ENCODE results near the gene LIN7A.
A peak's percentile ranks its signal among the peaks of the same experiment; 100 is the strongest.

The LIN7A gene

GRCh38 chr12:80837342-80837978 is 100.3 kb downstream of the LIN7A start:
- DNase-seq (ENCODE audit: extremely low read depth, insufficient read length), result no peak
- no peaks in the 10 kb centered on the region for H3K27me3 ChIP-seq (replicated peaks; ENCODE audit: control insufficient read depth, insufficient read depth, low read length)
- H3K36me3 ChIP-seq (ENCODE audit: control insufficient read depth, insufficient read depth, low read length), result no peaks in the 10 kb centered on the region
- no peak overlapping the region for H3K4me3 ChIP-seq (replicated peaks; ENCODE audit: low read depth, low read length)
- TF ChIP-seq CTCF (IDR thresholded peaks at IDR 0.05; ENCODE audit: insufficient read depth, low read length, poor library complexity, severe bottlenecking), result peak; percentile 75

GRCh38 chr12:80834724-80835123 is 103.0 kb downstream of the LIN7A start:
- no peak overlapping the region for H3K4me3 ChIP-seq (replicated peaks; ENCODE audit: low read depth, low read length)
- H3K36me3 ChIP-seq (ENCODE audit: control insufficient read depth, insufficient read depth, low read length), result no peaks in the 10 kb centered on the region
- H3K27me3 ChIP-seq (replicated peaks; ENCODE audit: control insufficient read depth, insufficient read depth, low read length), result no peaks in the 10 kb centered on the region
- DNase-seq (ENCODE audit: extremely low read depth, insufficient read length), result no peak
- no peak for TF ChIP-seq CTCF (IDR thresholded peaks at IDR 0.05; ENCODE audit: insufficient read depth, low read length, poor library complexity, severe bottlenecking)

- no peaks in the 10 kb centered on the region for H3K27me3 ChIP-seq (replicated peaks; ENCODE audit: control insufficient read depth, insufficient read depth, low read length)
- H3K4me3 ChIP-seq (replicated peaks; ENCODE audit: low read depth, low read length), result no peak overlapping the region
- no peak for DNase-seq (ENCODE audit: extremely low read depth, insufficient read length)
- TF ChIP-seq CTCF (IDR thresholded peaks at IDR 0.05; ENCODE audit: insufficient read depth, low read length, poor library complexity, severe bottlenecking), result no peak
- no peaks in the 10 kb centered on the region for H3K36me3 ChIP-seq (ENCODE audit: control insufficient read depth, insufficient read depth, low read length)
These were observed 107.1 kb downstream of the LIN7A start for GRCh38 chr12:80830533-80831088.

- no peak for TF ChIP-seq CTCF (IDR thresholded peaks at IDR 0.05; ENCODE audit: insufficient read depth, low read length, poor library complexity, severe bottlenecking)
- no peak for DNase-seq (ENCODE audit: extremely low read depth, insufficient read length)
- H3K27me3 ChIP-seq (replicated peaks; ENCODE audit: control insufficient read depth, insufficient read depth, low read length), result no peaks in the 10 kb centered on the region
These were observed 108.0 kb downstream of the LIN7A start for GRCh38 chr12:80829767-80830166.

GRCh38 chr12:80825506-80825905 is 112.2 kb downstream of the LIN7A start:
- H3K36me3 ChIP-seq (ENCODE audit: control insufficient read depth, insufficient read depth, low read length), result 0 out of 2 replicates have a peak, but pooled peaks cover 2% of the 10 kb centered on the region
- no peak for TF ChIP-seq CTCF (IDR thresholded peaks at IDR 0.05; ENCODE audit: insufficient read depth, low read length, poor library complexity, severe bottlenecking)
- DNase-seq (ENCODE audit: extremely low read depth, insufficient read length), result no peak
- H3K27me3 ChIP-seq (replicated peaks; ENCODE audit: control insufficient read depth, insufficient read depth, low read length), result no peaks in the 10 kb centered on the region
- H3K4me3 ChIP-seq (replicated peaks; ENCODE audit: low read depth, low read length), result no peak overlapping the region

More at GRCh38 chr12:80829767-80830166, 108.0 kb downstream of the LIN7A start:
- no peak overlapping the region for H3K4me3 ChIP-seq (replicated peaks; ENCODE audit: low read depth, low read length)
- no peaks in the 10 kb centered on the region for H3K36me3 ChIP-seq (ENCODE audit: control insufficient read depth, insufficient read depth, low read length)
